CD14-positive monocyte (primary cell): ENCODE results near the gene STX2. TPM values are rescaled to one million over a fixed set of nuclear protein-coding genes. Genes with fewer than 3 reads are reported as not detected.

Experiments used
- DNase-seq, 3 donors: peaks; one replicate each; pipeline ENCODE4 v3.0.0-alpha.2; 2011 to 2022
- H2AFZ ChIP-seq: 2 replicates; pipeline ENCODE4 v1.6.0; 2012; ENCODE audit warnings: mild to moderate bottlenecking, low read depth, low read length, inconsistent platforms; ENCODE audit not compliant: insufficient read depth, poor library complexity, severe bottlenecking
- H3K27ac ChIP-seq, 2 donors: 1 replicate in 1 of 2; 2 replicates in 1 of 2; pipeline ENCODE4 v1.5.1; 2012 to 2013; ENCODE audit warnings: low read length in 2 of 2, control low read depth in 1 of 2, inconsistent platforms in 1 of 2, low read depth in 1 of 2, mild to moderate bottlenecking in 1 of 2
- H3K27me3 ChIP-seq, 2 donors: one replicate each; pipeline versions ENCODE4 v1.6.0 to v1.6.1; 2011 to 2013; ENCODE audit warnings: low read length in 2 of 2; ENCODE audit not compliant: control insufficient read depth in 2 of 2, insufficient read depth in 2 of 2
- H3K36me3 ChIP-seq, 2 donors: replicated peaks in 1 of 2; 1 replicate in 1 of 2; 2 replicates in 1 of 2; pipeline versions ENCODE4 v1.5.1 to v1.6.1; 2012 to 2013; ENCODE audit warnings: low read length in 2 of 2, control low read depth in 1 of 2, inconsistent platforms in 1 of 2, mild to moderate bottlenecking in 1 of 2; ENCODE audit not compliant: insufficient read depth in 2 of 2, control insufficient read depth in 1 of 2
- H3K4me1 ChIP-seq, 2 donors: 1 replicate in 1 of 2; 2 replicates in 1 of 2; pipeline versions ENCODE4 v1.5.1 to v1.6.1; 2012 to 2013; ENCODE audit warnings: low read length in 2 of 2, control low read depth in 1 of 2, inconsistent platforms in 1 of 2, mild to moderate bottlenecking in 1 of 2, moderate library complexity in 1 of 2; ENCODE audit not compliant: insufficient read depth in 2 of 2, control insufficient read depth in 1 of 2
- H3K4me2 ChIP-seq: replicated peaks from 2 replicates; pipeline ENCODE3; 2012; ENCODE audit warnings: low read length, moderate library complexity, mild to moderate bottlenecking; ENCODE audit not compliant: poor library complexity, severe bottlenecking; ENCODE audit errors: extremely low read depth
- H3K4me3 ChIP-seq, 3 experiments: fragments of 200-600 bp in 1 of 3; sonication (generic) in 1 of 3; replicated peaks in 1 of 3; 1 replicate in 2 of 3; 2 replicates in 1 of 3; pipeline ENCODE4 v1.5.1; 2011 to 2013; ENCODE audit warnings: low read length in 3 of 3, mild to moderate bottlenecking in 3 of 3, control low read depth in 2 of 3, low read depth in 2 of 3, inconsistent platforms in 1 of 3, moderate library complexity in 1 of 3
- H3K79me2 ChIP-seq: 2 replicates; pipeline ENCODE4 v1.6.0; 2012; ENCODE audit warnings: mild to moderate bottlenecking, control low read depth, inconsistent platforms, low read length, moderate library complexity; ENCODE audit not compliant: insufficient read depth
- H3K9ac ChIP-seq: 2 replicates; pipeline ENCODE4 v1.6.0; 2017; ENCODE audit warnings: low read length, mild to moderate bottlenecking; ENCODE audit not compliant: insufficient read depth, poor library complexity, severe bottlenecking
- H3K9me3 ChIP-seq, 2 donors: replicated peaks in 1 of 2; 1 replicate in 1 of 2; 2 replicates in 1 of 2; pipeline versions ENCODE4 v1.5.1 to v1.6.1; 2012 to 2013; ENCODE audit warnings: low read length in 2 of 2, control low read depth in 1 of 2; ENCODE audit not compliant: control insufficient read depth in 1 of 2, insufficient read depth in 1 of 2
- H4K20me1 ChIP-seq: 2 replicates; pipeline ENCODE4 v1.6.0; 2012; ENCODE audit warnings: mild to moderate bottlenecking, low read length, control low read depth, moderate library complexity; ENCODE audit not compliant: insufficient read depth
- H3K27ac Mint-ChIP-seq, 7 donors: one replicate each; pipeline ENCODE4 v1.8.0; 2020; ENCODE audit warnings: mild to moderate bottlenecking in 7 of 7, mixed read lengths in 7 of 7, moderate library complexity in 6 of 7, inconsistent platforms in 2 of 7
- H3K27me3 Mint-ChIP-seq, 3 donors: one replicate each; pipeline ENCODE4 v1.8.0; 2021 to 2022; ENCODE audit warnings: low read depth in 3 of 3, mild to moderate bottlenecking in 3 of 3, mixed read lengths in 3 of 3, moderate library complexity in 3 of 3, inconsistent platforms in 1 of 3
- H3K36me3 Mint-ChIP-seq, 2 donors: one replicate each; pipeline ENCODE4 v1.8.0; 2020; ENCODE audit warnings: mixed read lengths in 2 of 2, inconsistent platforms in 1 of 2, mild to moderate bottlenecking in 1 of 2
- H3K4me1 Mint-ChIP-seq: one replicate; pipeline ENCODE4 v1.8.0; 2020; ENCODE audit warnings: mild to moderate bottlenecking, mixed read lengths
- H3K4me3 Mint-ChIP-seq, 2 donors: one replicate each; pipeline ENCODE4 v1.8.0; 2020; ENCODE audit warnings: mild to moderate bottlenecking in 2 of 2, mixed read lengths in 2 of 2, moderate library complexity in 1 of 2
- H3K9me3 Mint-ChIP-seq, 7 donors: one replicate each; pipeline ENCODE4 v1.8.0; 2020 to 2022; ENCODE audit warnings: mixed read lengths in 7 of 7, mild to moderate bottlenecking in 6 of 7, moderate library complexity in 6 of 7, inconsistent platforms in 2 of 7
- WGBS: methylation state at CpG from one replicate; pipeline ENCODE4 v1.1.5; 2013; ENCODE audit warnings: missing lambda C conversion rate; ENCODE audit not compliant: insufficient coverage; 5-methylcytosine and 5-hydroxymethylcytosine counted together
- intact Hi-C, 2 donors: fragments of 100-400 bp; cut with micrococcal nuclease; formaldehyde crosslinking; loops; one replicate each; pipeline versions ENCODE4 v1.15.0 to v1.15.1; 2023
- polyA plus RNA-seq, 3 donors: library from polyadenylated mRNA; depleted of rRNA in 1 of 3; unstranded in 2 of 3; stranded (reverse) in 1 of 3; fragments of 300-500 nt in 2 of 3; fragments of >200 nt in 1 of 3; fragmentation: Illumina TruSeq in 2 of 3; gene quantifications; 1 replicate in 2 of 3; 2 replicates in 1 of 3; pipeline ENCODE4 v1.2.3, GENCODE V29; 2012 to 2021
- TF ChIP-seq, protein P1 (sequence below): fragments of 200-600 bp; IDR thresholded peaks from one replicate; pipeline ENCODE4 v1.8.0; 2022; ENCODE audit warnings: antibody characterized with exemption, mild to moderate bottlenecking

Gene STX2
- polyA plus RNA-seq, 3 donors: 4.8 to 32.9 (median 7.6) TPM

DNA sequence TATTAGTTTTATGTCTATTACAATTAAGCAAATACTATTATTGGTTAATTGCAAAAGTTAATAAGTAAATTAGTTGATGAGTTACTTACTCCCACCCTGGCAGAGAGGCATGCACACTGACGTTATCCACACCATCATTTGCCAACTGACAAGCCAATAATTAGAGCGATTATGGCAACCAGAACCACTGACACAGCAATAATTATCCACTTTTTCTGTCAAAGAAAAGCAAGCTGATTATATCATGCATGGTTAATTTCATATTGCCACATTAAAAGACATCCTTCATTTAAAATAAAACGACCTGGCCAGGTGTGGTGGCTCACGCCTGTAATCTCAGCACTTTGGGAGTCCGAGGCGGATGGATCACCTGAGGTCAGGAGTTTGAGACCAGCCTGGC lies 43.1 kb downstream of the STX2 start:
- no peaks in the 10 kb centered on the region for H3K9me3 Mint-ChIP-seq
- no peak overlapping the region for H3K9ac ChIP-seq
- H3K27ac Mint-ChIP-seq: no peak overlapping the region
- H3K79me2 ChIP-seq: no peaks in the 10 kb centered on the region
- H3K4me1 ChIP-seq: no peaks in the 10 kb centered on the region
- no peak overlapping the region for H3K27ac ChIP-seq
- no peak overlapping the region for H2AFZ ChIP-seq
- no peak overlapping the region for H3K4me3 Mint-ChIP-seq
- no peak overlapping the region for H3K4me3 ChIP-seq
- H3K36me3 ChIP-seq: peaks cover 47 to 90% of the 10 kb centered on the region in 2 donors
- WGBS: 63% methylated on average over 3 of the region's 6 CpGs
- H3K36me3 Mint-ChIP-seq: peaks cover 57 to 85% of the 10 kb centered on the region in 2 donors
- no peaks in the 10 kb centered on the region for H3K9me3 ChIP-seq
- intact Hi-C loops: no loop called here
- peaks cover 0 to 1% (median 0%) of the 10 kb centered on the region in 3 donors for H3K27me3 Mint-ChIP-seq
- no peak overlapping the region for H3K4me2 ChIP-seq
- H3K4me1 Mint-ChIP-seq: no peaks in the 10 kb centered on the region
- no peak for DNase-seq
- H3K27me3 ChIP-seq: no peaks in the 10 kb centered on the region
- TF ChIP-seq, protein P1, sequence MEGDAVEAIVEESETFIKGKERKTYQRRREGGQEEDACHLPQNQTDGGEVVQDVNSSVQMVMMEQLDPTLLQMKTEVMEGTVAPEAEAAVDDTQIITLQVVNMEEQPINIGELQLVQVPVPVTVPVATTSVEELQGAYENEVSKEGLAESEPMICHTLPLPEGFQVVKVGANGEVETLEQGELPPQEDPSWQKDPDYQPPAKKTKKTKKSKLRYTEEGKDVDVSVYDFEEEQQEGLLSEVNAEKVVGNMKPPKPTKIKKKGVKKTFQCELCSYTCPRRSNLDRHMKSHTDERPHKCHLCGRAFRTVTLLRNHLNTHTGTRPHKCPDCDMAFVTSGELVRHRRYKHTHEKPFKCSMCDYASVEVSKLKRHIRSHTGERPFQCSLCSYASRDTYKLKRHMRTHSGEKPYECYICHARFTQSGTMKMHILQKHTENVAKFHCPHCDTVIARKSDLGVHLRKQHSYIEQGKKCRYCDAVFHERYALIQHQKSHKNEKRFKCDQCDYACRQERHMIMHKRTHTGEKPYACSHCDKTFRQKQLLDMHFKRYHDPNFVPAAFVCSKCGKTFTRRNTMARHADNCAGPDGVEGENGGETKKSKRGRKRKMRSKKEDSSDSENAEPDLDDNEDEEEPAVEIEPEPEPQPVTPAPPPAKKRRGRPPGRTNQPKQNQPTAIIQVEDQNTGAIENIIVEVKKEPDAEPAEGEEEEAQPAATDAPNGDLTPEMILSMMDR: no peak
- no peaks in the 10 kb centered on the region for H4K20me1 ChIP-seq

DNA sequence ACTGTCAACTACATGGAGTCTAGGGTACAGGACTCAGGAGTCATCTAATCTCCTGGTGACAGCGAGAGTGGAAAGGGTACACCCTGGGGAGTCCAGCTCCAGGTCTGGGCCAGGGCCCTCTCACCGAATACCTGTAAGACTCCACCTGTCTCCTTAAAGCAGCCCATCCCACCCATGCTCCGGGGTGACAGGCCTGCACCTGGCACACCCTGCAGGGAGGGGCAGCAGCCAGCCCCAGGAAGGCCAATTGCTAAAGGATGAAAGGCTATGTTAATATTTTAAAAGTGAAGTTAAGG lies 45.5 kb downstream of the STX2 start:
- no peak overlapping the region for H3K27ac ChIP-seq
- H3K9me3 ChIP-seq: no peaks in the 10 kb centered on the region
- no peak overlapping the region for H3K4me3 Mint-ChIP-seq
- 100% methylated on average over 2 of the region's 3 CpGs for WGBS
- TF ChIP-seq, protein P1: no peak
- intact Hi-C loops: no loop called here
- no peaks in the 10 kb centered on the region for H4K20me1 ChIP-seq
- H3K27me3 ChIP-seq: no peaks in the 10 kb centered on the region
- H3K27me3 Mint-ChIP-seq: peaks cover 0 to 1% (median 1%) of the 10 kb centered on the region in 3 donors
- peaks cover 52 to 73% of the 10 kb centered on the region in 2 donors for H3K36me3 Mint-ChIP-seq
- no peak overlapping the region for H3K4me3 ChIP-seq
- no peak overlapping the region for H3K9ac ChIP-seq
- H2AFZ ChIP-seq: no peak overlapping the region
- no peak overlapping the region for H3K27ac Mint-ChIP-seq
- H3K4me1 ChIP-seq: no peaks in the 10 kb centered on the region
- no peak overlapping the region for H3K4me2 ChIP-seq
- H3K4me1 Mint-ChIP-seq: no peaks in the 10 kb centered on the region
- peaks cover 33 to 79% of the 10 kb centered on the region in 2 donors for H3K36me3 ChIP-seq
- no peaks in the 10 kb centered on the region for H3K79me2 ChIP-seq
- no peaks in the 10 kb centered on the region for H3K9me3 Mint-ChIP-seq
- no peak for DNase-seq
